Left ventricle myocardium superior (tissue), 1 donor: Measurements from ENCODE around the gene SNX25. TPM values are rescaled to one million over a fixed set of nuclear protein-coding genes. Genes with fewer than 3 reads are reported as not detected.
A peak's percentile ranks its signal among the peaks of the same experiment; 100 is the strongest.
"Not testable (repeated sequence)": the region's sequence is repeated elsewhere in the genome, so short reads cannot be mapped to it uniquely, and the experiment has no call there.

Source experiments
- ATAC-seq: fragments of 200-7000 bp; cut with Tn5 transposase; one replicate; pipeline ENCODE4 v1.9.1; 2020; ENCODE audit warnings: mild to moderate bottlenecking, moderate library complexity
- DNase-seq: peaks from one replicate; pipeline ENCODE4 v3.0.0-alpha.2; 2020
- intact Hi-C: fragments of 100-400 bp; cut with micrococcal nuclease; formaldehyde crosslinking; loops from one replicate; pipeline ENCODE4 v1.11.0; 2022
- long read RNA-seq: library from polyadenylated mRNA; unstranded; transcript quantifications from one replicate; pipeline ENCODE4 v2.0.0, GENCODE V29; 2021
- total RNA-seq: library from RNA; stranded (reverse); fragmentation: NEBNext Ultra II Directional; extraction: Animal tissue kit (Norgen Biotek cat#: 25700); gene quantifications from one replicate; pipeline ENCODE4 v1.2.1, GENCODE V29; 2021
- donor health status: DM: no; HTN: yes; CAD: no; lungs with severe emphysema.

Gene SNX25
- total RNA-seq: 10.0 TPM
- long read RNA-seq, transcript SNX25-201 (19 exons, 3,264 nt): major isoform, 26 of 40 reads
- long read RNA-seq, partial matches to known transcripts: 6 of 40 reads
- long read RNA-seq, other reads (novel, unspliced or antisense): 8 of 40 reads

DNA sequence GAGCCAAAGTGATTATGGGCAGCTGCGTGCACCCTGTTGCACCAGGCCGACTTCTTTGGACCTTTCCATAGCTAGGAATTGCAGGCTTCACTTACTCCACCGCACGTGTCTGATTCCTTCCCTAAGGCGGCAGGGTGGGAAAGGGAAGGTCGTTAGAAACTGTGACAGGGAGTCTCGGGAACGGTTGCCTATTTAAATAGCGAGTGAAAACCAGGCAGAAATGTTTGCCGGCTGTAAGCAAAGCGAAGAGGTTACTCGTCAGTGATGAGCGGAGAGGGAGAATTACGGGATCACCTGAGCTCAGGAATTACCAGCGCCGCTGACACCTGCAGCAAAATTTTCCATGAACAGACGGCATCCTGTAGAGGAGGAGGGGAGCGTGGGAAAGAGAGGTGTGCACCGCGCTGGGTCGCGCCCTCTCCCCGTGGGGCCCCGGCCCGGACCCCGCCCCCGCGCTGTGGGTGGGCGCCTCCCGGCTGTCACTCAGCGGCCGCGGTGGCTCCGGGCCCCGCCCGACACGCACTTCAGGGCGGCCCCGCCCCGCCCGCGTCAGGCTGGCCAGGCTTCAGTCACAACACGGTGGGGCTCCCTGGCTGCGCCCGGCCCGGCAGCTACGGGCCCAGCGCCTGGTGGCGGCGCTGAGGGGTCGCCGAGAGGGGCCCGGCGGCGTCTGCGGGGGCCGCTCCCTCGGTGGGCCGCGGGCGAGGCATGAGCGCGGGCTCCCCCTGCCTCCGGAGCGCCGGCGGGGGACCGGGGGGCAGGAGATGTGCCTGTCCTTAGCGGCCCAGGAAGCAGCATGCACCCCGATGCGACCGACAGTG, at the start of gene SNX25:
Gene SNX25 (plus strand): TSS at position 568 of the 821 bp plus-strand sequence. CDS start 229 bp downstream, at position 797.
- peak; percentile 98 for ATAC-seq
- intact Hi-C loops: no loop called here

DNA sequence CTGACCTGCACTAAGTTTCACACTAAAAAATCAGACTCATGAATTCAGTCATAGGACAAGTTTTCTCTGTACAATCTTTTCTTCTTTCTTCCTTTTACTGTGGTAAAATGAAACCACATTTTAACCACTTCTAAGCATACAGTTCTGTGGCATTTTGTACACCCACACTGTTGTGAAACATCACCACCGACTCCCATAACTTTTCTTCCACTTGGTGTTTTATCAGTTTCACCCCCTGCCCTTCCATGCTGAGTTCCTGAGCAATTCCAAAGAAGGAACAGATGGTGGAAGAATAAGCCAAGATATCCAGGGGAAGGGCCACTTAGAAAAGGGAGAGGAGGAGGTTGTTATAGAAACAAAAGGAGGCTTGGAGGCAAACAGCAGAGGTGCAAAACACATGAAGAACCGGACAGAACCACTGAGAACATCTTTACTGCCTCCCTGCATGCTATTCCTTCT, 43.8 kb upstream of the SNX25 start:
- ATAC-seq (peak; percentile 40), DNase-seq (no peak)
- intact Hi-C loops: no loop called here

More for the DNA sequence above, at the start of gene SNX25:
- DNase-seq: peak; percentile 95

DNA sequence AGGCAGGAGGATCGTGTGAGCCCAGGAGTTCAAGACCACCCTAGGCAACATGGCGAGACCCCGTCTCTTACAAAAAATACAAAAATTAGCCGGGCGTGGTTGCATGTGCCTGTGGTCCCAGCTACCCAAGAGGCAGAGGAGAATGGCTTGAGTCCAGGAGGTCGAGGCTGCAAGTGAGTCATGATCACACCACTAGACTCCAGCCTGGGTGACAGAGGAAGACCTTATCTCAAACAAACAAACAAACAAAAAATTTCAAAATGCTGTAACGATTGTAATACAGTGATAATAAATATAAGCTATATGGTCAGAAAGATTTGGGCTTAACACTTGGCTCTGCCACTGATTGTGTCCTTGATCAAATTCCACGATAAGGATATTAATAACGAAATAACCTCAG, 42.2 kb upstream of the SNX25 start:
- DNase-seq: no peak
- ATAC-seq: no peak
- intact Hi-C loops: no loop called here

DNA sequence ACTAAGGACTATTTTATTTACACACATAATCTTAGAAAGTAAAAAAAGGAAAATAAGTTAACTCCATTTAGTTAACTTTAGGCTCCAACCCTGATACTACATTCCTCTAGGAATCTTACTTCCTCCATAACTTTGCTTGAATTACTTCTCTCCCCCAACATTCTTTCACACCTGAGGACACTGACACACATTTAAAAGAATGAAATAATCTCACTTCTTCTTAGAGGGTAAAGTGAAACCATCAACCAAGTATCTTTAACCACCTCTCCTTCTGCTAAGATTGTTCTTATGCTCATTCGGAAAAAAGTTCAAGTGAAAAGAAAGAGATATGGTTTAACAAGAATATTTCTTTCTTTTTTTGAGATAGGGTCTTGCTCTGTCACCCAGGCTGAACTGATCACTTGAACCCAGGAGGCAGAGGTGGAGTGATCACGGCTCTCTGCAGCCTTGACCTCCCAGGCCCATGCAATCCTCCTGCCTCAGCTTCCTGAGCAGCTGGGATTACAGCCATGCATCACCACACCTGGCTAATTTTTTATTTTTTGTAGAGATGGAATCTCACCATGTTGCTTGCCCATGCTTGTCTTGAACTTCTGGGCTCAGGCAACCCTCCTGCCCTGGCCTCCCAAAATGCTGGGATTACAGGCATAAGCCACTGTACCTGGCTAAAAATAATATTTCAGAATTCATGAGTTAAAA, 37.9 kb upstream of the SNX25 start:
- no peak for ATAC-seq
- intact Hi-C loops: no loop called here
- DNase-seq: no peak

DNA sequence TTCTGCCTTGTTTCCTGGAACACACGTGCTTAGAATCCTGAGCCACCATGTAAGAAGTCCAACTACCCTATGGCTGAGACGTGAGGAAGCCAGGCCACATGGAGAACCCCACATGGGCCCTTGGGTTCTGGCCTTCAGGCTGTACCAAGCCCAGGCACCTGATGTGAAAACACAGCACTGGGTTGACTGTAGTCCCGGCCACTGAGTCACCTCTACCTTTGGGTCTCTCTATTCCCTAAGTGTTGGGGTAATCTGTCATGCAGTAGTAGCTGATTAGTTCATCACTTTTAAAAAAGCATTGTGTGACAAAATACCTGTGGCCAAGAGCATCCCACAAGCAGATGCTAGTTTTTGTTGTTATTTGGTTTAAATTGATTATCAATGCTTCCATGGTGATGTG, 29.9 kb upstream of the SNX25 start:
- ATAC-seq (no peak), DNase-seq (no peak)
- intact Hi-C loops: no loop called here

DNA sequence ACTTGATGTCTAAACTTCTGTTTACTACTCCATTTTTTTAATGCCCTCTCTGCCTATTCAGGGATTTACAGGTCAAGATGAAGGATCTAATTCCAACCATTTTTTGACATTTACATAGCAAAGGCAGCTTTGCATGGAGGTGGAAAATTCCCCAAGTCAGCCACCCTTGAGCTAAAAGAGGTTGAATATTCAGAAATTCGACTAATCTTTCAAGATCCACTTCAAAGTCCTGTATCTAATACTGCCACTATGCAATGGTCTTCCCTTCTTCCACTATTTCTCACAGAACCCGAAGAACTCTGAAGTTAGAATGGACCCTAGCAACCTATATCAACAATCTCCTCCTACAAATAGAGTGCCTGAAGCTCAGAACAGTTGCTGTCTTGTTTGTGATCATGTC, 27.2 kb upstream of the SNX25 start:
- DNase-seq: no peak
- intact Hi-C loops: no loop called here
- no peak for ATAC-seq

DNA sequence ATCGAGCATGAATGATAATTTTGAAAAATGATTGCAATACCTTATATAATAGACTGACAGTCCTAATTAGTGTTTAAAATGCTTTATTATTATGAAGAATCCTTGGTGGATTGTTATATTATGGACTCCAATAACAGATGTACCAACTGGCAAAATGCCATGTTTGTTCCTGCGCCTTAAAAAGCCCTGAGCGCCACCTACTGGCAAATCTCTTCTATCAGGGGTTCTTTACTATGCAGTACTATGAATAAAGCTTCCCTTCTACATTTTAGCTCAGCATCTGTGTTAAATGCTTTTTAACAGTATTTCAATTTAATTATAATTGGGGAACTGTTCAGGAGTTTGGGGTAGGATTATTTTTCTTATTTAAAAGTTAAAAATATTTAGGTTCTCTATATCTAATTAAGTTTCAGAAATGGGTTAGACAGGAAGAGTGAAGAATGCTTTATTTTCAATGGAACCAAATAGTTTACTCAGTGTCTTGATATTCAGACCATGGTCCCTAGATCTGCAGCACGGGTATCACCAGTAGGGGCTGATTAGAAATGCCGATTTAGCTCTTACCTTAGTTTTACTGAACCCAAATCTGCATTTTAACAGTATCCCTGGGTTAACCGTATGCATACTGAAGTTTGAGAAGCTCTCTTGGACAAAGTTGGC, 25.6 kb upstream of the SNX25 start:
- peak; percentile 64 for DNase-seq
- intact Hi-C loops: no loop called here
- ATAC-seq: peak; percentile 78

DNA sequence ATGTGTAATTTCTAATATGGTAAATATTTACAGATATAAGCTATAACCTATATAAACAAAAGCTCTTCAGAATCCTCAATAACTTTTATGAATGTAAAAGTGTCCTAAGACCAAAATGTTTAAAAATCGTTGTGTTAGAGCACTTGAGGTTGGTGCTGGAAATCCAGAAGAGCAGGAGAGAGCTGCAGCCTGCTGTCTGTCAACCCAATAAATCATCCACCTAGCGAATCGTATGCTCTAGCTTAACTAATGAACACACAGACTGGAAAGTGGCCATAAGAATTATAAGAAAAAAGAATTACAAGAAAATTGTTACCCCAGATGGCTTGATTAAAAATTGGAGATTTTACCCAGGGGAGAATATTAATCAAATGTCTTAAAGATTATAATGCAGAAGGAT, 22.6 kb upstream of the SNX25 start:
- ATAC-seq: no peak
- intact Hi-C loops: no loop called here
- no peak for DNase-seq

DNA sequence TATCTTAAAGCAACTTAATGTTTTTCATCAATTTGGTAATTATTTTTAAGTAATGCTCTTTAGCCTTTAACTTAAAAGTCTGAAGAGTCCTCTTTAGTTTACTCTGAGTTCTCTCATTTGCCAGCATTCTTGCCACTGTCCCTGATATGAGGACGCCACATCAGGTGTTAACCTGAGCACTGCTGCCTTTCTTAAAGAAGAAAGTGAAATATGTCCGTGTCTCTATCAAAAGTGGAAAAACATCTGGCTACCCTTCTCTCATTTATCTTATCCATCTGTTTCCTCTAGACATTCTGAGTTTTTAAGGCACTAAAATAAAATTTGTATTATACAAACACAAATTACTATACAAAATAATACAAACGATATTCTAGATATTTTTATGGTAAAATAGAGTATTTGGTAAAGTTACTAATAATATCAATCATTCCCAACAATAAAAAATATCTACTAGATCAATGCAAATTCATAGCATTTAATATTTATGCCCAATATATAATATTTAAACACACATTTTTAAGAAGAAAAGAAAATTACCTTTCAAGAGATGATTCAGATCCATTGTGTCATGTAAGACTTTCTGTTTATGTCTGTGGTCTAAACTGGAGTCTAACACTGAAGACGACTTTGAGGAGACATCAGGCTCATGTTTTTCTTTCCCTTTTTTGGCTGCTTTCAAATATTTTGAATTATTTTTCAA, 19.6 kb upstream of the SNX25 start:
- ATAC-seq (no peak), DNase-seq (no peak)
- intact Hi-C loops: no loop called here

DNA sequence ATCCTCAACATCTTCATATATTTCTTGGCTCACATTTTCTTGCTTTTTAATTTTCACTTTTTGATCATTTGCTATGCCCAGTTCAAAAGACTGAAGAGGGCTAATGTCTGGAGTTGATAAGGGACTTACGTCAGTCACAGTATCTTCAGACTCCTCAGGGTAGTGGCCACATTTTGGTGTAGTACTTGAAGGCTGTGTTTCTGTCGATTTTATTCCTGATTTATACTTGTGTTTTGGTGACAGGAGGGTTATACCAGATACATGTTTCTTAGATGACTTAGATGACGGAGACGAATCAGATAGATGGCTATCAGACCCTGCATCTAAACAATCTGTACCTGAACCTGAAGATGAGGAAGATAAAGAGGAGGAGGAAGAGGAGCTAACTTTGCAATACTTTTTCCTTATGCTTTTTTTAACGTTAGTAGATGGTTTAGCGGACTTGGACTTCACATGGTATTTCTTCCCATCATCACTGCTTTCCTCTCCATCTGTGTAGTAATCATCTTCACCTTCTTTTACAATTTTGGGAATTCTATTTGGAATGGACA, 19.0 kb upstream of the SNX25 start:
- DNase-seq (no peak), ATAC-seq (no peak)
- intact Hi-C loops: no loop called here

DNA sequence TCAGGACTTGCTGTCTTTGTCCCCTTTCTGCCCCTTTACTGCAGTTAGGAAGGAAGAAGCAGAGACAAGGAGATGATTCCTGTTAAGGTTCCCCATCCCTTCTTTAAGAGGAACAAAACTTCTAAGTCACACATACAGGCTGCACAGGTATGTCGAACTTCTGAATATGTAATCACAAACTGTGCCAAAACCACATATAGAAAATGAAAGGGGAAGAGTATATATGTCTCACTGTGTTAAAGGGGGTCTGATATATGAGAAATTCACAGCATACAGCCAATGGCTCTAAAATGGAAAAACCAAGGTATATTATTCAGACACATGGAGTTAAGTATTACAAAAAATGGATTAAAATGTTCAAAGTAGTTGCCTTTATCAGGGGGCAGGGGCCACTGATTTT, 17.3 kb upstream of the SNX25 start:
- no peak for DNase-seq
- no peak for ATAC-seq
- intact Hi-C loops: no loop called here

DNA sequence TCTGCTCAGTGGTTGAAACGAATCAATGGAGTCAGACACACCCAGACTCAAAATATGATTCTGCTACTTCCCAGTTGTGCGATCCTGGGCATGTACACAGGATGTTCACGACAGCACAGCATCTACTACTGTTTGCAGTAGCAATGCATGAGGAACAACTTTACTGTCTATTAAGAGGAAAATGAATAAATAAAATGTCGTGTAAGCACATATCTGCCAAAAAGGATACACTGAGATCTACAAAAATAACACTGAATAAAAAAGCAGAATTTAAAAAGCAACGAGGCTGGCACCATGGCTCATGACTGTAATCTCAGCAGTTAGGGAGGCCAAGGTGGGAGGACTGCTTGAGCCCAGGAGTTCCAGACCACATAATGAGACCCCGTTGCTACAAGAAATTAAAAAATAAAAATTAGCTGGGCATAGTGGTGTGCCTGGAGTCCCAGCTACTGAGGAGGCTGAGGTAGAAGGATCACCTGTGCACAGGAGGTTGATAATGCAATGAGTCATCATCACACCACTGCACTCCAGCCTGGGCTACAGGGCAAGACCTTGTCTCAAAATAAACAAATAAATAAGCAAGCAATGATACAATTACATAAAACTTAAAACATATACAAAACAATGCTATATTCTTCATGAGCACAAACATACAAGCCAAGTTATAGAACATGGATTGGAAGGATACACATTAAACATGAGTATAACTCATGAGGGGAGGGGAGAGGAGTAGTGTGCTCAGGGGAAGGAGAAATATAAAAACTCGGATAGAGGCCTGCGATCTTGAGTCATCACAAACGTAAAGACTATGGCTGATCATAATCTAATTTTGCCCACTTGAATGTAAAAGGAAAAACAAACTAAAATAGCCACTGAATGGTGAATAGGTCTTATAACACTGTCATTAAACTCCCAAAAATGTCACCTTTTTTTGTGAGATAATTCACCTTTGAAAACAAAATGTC, 14.2 kb upstream of the SNX25 start:
- no peak for ATAC-seq
- no peak for DNase-seq
- intact Hi-C loops: no loop called here

DNA sequence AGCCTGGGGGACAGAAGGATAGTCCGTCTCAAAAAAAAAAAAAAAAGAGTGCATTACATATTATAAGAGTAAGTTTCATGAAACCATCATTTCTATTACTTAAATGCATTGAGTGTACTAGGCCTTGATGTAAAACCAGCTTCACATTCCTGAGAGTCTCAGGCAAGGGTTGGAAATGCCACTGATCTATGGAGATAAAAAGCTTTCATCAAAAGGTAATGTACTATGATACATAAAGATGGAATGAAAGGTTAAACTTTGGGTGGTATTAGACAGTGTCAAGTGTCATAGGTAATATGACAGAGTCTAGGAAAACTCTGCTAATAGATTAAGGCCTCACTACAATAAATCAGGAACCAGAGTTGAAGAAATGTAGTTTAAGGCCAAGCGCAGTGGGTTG, 13.0 kb upstream of the SNX25 start:
- ATAC-seq (no peak), DNase-seq (no peak)
- intact Hi-C loops: no loop called here

DNA sequence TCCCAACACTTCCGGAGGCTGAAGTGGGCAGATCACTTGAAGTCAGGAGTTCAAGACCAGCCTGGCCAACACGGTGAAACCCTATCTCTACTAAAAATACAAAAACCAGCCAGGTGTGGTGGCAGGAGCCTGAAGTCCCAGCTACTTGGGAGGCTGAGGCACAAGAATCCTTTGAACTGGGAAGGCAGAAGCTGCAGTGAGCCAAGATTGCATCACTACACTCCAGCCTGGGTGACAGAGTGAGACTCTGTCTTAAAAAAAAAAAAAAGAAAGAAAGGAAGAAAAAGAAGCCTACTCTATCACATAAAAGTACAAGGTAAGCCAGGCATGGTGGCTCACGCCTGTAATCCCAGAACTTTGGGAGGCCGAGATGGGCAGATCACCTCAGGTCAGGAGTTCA, 11.2 kb upstream of the SNX25 start:
- DNase-seq, intact Hi-C loops, ATAC-seq: not testable (repeated sequence)

DNA sequence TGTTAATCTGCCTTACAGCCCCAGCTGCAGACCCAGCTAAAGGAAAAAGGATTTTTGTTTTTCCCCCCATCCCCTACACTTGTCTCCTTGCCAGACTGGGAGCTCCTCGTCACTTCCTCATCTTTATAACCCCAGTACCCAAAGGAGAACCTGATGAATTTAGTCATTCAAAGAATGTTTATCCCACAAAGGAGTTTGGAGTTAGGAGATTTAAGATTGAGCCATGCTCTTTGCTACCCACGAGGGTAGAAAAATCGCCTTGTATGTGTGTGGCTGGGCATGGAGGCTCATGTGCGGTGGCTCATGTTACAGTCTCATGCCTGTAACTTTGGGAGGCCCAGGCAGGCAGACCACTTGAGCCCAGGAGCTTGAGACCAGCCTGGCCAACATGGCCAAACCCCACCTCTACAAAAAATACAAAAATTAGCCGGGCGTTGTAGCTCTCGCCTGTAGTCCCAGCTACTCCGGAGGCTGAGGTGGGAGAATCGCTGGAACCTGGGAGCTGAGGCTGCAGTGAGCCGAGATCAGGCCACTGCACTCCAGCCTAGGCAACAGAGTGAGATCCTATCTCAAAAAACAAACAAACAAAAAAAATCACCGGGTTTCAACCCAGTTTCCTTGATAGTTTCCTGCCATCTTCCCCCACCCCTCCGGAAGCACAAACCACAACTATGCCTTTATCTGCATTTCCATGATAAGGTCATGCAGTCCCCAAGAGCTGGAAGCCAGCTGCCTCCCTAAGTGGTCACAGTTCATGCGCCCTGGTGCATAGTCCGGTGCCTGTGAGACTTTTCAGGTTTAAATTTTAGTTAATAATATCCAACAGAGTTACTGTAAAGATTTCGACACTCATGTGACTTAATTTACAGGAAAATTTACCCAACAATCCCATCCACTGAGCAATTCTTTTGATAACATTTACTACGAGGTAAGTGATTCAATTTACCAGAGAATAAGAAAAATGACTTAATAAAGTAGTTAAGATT, 7.1 kb upstream of the SNX25 start:
- ATAC-seq (no peak), DNase-seq (no peak)
- intact Hi-C loops: no loop called here

DNA sequence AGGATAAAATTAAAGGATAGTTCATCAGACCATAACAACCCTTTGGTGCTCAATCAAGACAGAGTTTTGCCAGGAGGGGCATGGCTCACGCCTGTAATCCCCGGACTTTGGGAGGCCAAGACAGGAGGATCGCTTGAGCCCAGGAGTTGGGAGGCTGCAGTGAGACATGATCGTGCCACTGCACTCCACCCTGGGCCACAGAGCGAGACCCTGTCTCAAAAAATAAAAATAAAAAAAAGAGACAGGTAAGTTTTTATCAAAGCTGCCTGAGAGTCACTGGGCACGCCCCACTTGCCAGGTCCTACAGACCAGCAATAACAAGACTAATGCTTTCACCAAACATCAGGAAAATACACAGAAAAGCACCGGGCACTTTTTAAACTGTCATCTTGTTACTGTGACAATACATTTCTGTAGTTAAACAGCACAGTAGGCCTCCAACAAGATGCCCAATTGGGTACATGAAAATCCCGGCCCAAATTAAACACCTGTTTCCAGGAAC, 6.4 kb upstream of the SNX25 start:
- no peak for DNase-seq
- intact Hi-C loops: no loop called here
- no peak for ATAC-seq
